ENCODE data around the gene MAGI1.

DNA sequence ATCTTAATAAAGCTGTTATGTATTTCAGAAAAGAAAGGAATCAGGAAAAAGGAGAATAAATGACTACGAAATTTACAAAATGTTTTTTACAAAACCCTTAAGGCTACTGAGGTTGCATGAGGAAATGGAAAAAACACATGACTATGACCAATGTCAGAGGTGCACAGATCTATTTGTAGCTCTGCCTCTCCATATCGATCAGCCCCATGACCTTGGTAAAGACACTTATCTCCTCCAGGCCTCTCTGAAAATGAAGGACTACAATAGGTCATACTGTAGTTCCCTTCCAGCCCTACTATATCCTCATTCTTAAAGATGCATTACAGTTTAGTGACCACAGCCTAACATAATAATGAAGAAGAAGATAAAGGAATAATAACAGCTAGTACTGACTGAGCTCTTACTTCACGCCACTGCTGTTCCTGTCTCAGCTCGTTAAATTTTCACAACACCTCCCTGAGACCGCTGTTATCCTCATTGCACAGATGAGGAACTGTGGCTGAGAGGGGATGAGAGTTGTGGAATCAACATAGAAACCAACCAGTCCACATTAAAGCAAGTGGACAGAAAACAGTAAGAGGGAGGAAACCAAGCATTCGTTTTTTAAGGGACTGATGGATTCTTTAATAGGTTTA lies 163.2 kb downstream of the MAGI1 start:
- TF ChIP-seq POLR2AphosphoS5 (IDR thresholded peaks at IDR 0.05; ENCODE audit: low read depth), result no peak
- TF ChIP-seq, protein P1, sequence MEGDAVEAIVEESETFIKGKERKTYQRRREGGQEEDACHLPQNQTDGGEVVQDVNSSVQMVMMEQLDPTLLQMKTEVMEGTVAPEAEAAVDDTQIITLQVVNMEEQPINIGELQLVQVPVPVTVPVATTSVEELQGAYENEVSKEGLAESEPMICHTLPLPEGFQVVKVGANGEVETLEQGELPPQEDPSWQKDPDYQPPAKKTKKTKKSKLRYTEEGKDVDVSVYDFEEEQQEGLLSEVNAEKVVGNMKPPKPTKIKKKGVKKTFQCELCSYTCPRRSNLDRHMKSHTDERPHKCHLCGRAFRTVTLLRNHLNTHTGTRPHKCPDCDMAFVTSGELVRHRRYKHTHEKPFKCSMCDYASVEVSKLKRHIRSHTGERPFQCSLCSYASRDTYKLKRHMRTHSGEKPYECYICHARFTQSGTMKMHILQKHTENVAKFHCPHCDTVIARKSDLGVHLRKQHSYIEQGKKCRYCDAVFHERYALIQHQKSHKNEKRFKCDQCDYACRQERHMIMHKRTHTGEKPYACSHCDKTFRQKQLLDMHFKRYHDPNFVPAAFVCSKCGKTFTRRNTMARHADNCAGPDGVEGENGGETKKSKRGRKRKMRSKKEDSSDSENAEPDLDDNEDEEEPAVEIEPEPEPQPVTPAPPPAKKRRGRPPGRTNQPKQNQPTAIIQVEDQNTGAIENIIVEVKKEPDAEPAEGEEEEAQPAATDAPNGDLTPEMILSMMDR (IDR thresholded peaks at IDR 0.05; ENCODE audit: insufficient read depth, low read length), result no peak

All from HL-60 (cell line).